ENCODE measurements around the gene CEL. TPM values are rescaled to one million over a fixed set of nuclear protein-coding genes. Genes with fewer than 3 reads are reported as not detected.

The CEL gene
- total and polyA plus RNA-seq, 4 donors = 0.66 to 6.3 (median 0.86) TPM

- 90 to 96% methylated on average over 11 to 13 of the region's 13 CpGs for WGBS, 2 donors
- no peak for ATAC-seq (ENCODE audit: insufficient read depth, low FRiP score)
- Histone ChIP-seq H3K4me1 (ENCODE audit: control insufficient read depth in 5 of 5, insufficient read depth in 5 of 5, low read length in 5 of 5) (peaks cover 0 to 2% (median 0%) of the 10 kb centered on the region in 5 donors), H3K9me3 (ENCODE audit: control insufficient read depth in 4 of 4, insufficient read depth in 3 of 4, low read length in 3 of 4) (no peaks in the 10 kb centered on the region), H3K9ac (ENCODE audit: insufficient read depth in 1 of 2, low read length in 2 of 2) (no peak overlapping the region), H3K27me3 (ENCODE audit: control insufficient read depth in 3 of 3, insufficient read depth in 3 of 3, low read length in 2 of 3) (no peaks in the 10 kb centered on the region), H3K27ac (ENCODE audit: low read depth in 1 of 2, low read length in 1 of 2) (no peak overlapping the region), H3K36me3 (ENCODE audit: control insufficient read depth in 4 of 4, insufficient read depth in 4 of 4, low read length in 4 of 4) (peaks cover 16 to 72% (median 20%) of the 10 kb centered on the region in 4 donors), H3K4me3 (no peak overlapping the region)
- DNase-seq = no peak
- TF ChIP-seq CTCF (IDR thresholded peaks at IDR 0.05; ENCODE audit: control extremely low read depth, extremely low read depth) = no peak
These were observed 45.5 kb downstream of the CEL start for GRCh38 chr9:133107245-133107722.

- H3K36me3 ChIP-seq (ENCODE audit: control insufficient read depth in 4 of 4, insufficient read depth in 4 of 4, low read length in 4 of 4) = peaks cover 16 to 65% (median 16%) of the 10 kb centered on the region in 4 donors
- H3K4me3 ChIP-seq = no peak overlapping the region
- 95 to 96% methylated on average over 18 of the region's 18 CpGs for WGBS, 2 donors
- DNase-seq = no peak
- no peak for TF ChIP-seq CTCF (IDR thresholded peaks at IDR 0.05; ENCODE audit: control extremely low read depth, extremely low read depth)
- H3K9me3 ChIP-seq (ENCODE audit: control insufficient read depth in 4 of 4, insufficient read depth in 3 of 4, low read length in 3 of 4) = no peaks in the 10 kb centered on the region
- H3K4me1 ChIP-seq (ENCODE audit: control insufficient read depth in 5 of 5, insufficient read depth in 5 of 5, low read length in 5 of 5) = peaks cover 0 to 11% (median 0%) of the 10 kb centered on the region in 5 donors
- H3K27ac ChIP-seq (ENCODE audit: low read depth in 1 of 2, low read length in 1 of 2) = no peak overlapping the region
- H3K27me3 ChIP-seq (ENCODE audit: control insufficient read depth in 3 of 3, insufficient read depth in 3 of 3, low read length in 2 of 3) = no peaks in the 10 kb centered on the region
- H3K9ac ChIP-seq (ENCODE audit: insufficient read depth in 1 of 2, low read length in 2 of 2) = no peak overlapping the region
- no peak for ATAC-seq (ENCODE audit: insufficient read depth, low FRiP score)
These were observed 46.4 kb downstream of the CEL start for GRCh38 chr9:133107961-133108793.

- no peak overlapping the region for H3K9ac ChIP-seq (ENCODE audit: insufficient read depth in 1 of 2, low read length in 2 of 2)
- DNase-seq = no peak
- no peak for TF ChIP-seq CTCF (IDR thresholded peaks at IDR 0.05; ENCODE audit: control extremely low read depth, extremely low read depth)
These were observed 47.2 kb downstream of the CEL start for GRCh38 chr9:133108794-133109641.

More at GRCh38 chr9:133108794-133109641, 47.2 kb downstream of the CEL start:
- H3K36me3 ChIP-seq (ENCODE audit: control insufficient read depth in 4 of 4, insufficient read depth in 4 of 4, low read length in 4 of 4) = peaks cover 16 to 57% (median 16%) of the 10 kb centered on the region in 4 donors
- H3K27ac ChIP-seq (ENCODE audit: low read depth in 1 of 2, low read length in 1 of 2) = no peak overlapping the region
- peaks cover under 1 to 19% (median 7%) of the 10 kb centered on the region in 5 donors for H3K4me1 ChIP-seq (ENCODE audit: control insufficient read depth in 5 of 5, insufficient read depth in 5 of 5, low read length in 5 of 5)
- no peak for ATAC-seq (ENCODE audit: insufficient read depth, low FRiP score)
- H3K4me3 ChIP-seq = no peak overlapping the region
- H3K27me3 ChIP-seq (ENCODE audit: control insufficient read depth in 3 of 3, insufficient read depth in 3 of 3, low read length in 2 of 3) = no peaks in the 10 kb centered on the region
- no peaks in the 10 kb centered on the region for H3K9me3 ChIP-seq (ENCODE audit: control insufficient read depth in 4 of 4, insufficient read depth in 3 of 4, low read length in 3 of 4)
- 94 to 95% methylated on average over 19 of the region's 19 CpGs for WGBS, 2 donors

Measured in lung (tissue), 12 donors.